GM10266 (cell line): ENCODE data around the gene ATP11C.
"Not testable (repeated sequence)": the region's sequence is repeated elsewhere in the genome, so short reads cannot be mapped to it uniquely, and the experiment has no call there.

Experiments used
- DNase-seq: peaks from one replicate; pipeline ENCODE4 v3.0.0; 2012; ENCODE audit errors: extremely low spot score
- TF ChIP-seq, protein P1 (sequence below): IDR thresholded peaks from 2 replicates; pipeline ENCODE4 v1.5.1; 2012; ENCODE audit warnings: mild to moderate bottlenecking, low read depth; ENCODE audit not compliant: control insufficient read depth, insufficient read depth; ENCODE audit errors: missing control alignments

Gene ATP11C

DNA sequence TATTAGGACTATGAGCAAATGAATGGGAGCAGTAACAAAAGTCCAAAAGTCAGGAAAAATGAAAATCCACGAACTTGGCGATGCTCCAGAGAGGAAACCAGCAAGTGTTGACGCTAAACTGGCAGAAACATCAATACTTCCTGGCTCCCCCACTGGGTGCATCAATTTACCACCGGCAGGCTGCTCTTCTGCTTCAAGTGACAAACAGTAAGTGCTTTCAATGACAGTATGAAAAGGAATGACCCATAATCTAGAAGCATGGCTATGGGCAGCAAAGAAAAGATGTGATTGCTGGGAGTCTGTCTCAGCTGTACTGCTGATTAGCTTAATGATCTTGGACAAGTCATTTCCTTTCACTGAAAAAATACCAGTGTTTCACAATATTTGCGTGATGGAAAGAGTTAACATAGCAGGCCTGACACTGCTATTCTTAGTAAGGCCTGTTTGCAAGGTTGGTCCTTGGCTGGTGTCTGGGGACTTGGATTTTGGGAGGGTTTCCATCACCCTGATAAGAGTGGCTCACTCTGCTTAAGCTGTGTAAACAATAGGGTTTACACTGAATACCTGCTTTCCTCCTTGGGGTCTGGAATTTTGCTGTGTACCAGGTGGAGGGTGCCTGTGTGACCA, 8.7 kb downstream of the ATP11C start:
- TF ChIP-seq, protein P1, sequence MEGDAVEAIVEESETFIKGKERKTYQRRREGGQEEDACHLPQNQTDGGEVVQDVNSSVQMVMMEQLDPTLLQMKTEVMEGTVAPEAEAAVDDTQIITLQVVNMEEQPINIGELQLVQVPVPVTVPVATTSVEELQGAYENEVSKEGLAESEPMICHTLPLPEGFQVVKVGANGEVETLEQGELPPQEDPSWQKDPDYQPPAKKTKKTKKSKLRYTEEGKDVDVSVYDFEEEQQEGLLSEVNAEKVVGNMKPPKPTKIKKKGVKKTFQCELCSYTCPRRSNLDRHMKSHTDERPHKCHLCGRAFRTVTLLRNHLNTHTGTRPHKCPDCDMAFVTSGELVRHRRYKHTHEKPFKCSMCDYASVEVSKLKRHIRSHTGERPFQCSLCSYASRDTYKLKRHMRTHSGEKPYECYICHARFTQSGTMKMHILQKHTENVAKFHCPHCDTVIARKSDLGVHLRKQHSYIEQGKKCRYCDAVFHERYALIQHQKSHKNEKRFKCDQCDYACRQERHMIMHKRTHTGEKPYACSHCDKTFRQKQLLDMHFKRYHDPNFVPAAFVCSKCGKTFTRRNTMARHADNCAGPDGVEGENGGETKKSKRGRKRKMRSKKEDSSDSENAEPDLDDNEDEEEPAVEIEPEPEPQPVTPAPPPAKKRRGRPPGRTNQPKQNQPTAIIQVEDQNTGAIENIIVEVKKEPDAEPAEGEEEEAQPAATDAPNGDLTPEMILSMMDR: no peak
- DNase-seq: no peak

DNA sequence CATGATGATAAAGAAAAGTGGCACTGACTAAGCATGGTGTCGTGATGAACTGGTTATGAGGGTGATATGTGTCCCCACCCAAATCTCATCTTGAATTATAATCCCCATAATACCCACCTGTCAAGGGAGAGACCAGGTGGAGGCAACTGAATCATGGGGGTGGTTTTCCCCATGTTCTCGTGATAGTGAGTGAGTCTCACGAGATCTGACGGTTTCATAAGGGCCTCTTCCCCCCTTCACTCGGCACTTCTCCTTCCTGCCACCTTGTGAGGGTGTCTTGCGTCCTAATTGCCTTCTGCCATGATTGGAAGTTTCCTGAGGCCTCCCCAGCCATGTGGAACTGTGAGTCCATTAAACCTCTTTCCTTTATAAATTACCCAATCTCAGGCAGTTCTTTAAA, 11.7 kb downstream of the ATP11C start:
- not testable (repeated sequence) for DNase-seq

DNA sequence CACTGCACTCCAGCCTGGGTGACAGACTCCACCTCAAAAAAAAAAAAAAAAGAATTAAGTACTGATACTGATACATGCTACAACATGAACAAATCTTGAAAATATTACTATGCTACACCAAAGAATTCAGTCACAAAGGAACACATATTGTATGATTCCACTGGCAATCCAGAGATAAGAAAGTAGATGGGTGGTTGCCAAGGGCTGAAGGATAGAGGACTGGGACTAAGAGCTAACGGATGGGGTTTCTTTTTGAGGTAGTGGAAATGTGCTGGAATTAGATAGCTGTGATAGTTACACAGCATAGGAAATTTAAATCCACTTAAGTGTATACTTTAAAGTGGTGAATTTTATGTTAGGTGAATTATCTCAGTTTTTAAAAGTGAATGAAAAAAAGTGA, 12.5 kb downstream of the ATP11C start:
- DNase-seq: no peak
- TF ChIP-seq, protein P1: no peak

DNA sequence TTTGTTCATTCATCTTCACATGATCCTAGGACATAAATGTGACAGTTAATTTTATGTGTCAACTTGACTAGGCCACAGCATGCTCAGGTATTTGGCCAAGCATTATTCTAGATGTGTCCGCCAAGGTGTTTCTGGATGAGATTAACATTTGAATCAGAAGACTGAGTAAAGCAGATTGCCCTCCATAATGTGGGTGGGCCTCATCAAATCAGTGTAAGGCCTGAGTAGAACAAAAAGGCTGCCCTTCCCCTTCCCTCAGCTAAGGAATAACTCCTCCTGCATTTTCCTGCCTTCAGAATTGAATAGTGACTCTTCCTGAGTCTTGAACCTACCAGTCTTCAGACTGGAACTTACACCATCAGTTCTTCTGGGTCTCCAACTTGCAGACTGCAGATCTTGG, 18.4 kb downstream of the ATP11C start:
- TF ChIP-seq, protein P1: no peak
- no peak for DNase-seq

DNA sequence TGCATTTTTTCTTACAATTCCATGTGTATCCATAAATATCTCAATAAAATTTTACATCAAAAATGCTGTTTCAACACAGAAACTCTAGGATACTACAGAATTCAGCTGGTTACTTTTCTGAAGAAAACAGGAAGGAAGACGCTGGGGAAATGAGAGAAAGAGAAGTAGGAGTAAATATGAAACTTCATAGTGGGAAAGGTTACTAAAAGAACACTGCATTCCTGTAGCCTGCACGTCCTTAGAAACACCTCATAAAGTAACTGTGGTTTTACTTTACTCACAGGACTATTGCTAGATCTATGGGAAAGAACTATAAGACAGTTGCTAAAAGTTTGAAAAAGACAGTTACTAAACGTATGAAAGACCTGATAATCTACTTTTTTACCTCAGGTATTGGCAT, 23.1 kb downstream of the ATP11C start:
- TF ChIP-seq, protein P1: no peak
- DNase-seq: no peak

DNA sequence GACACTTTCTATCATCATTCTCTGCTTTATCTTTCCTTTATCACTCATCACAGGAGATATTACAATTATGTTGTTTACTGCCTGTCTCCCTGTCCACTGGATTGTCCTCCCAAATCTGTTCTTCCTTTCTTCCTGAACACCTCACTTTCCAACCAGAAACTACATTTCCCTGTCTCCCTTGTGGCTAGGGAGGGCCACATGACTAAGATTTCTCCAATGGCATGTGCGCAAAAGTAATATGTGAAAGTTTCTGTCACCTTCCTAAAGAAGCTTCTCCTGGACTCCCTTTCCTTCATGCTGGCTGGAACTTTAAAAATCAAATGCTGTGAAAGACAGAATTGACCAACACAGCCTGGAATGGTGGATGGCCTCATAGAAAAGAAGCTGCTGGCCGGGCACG, 25.8 kb downstream of the ATP11C start:
- no peak for DNase-seq
- TF ChIP-seq, protein P1: no peak

DNA sequence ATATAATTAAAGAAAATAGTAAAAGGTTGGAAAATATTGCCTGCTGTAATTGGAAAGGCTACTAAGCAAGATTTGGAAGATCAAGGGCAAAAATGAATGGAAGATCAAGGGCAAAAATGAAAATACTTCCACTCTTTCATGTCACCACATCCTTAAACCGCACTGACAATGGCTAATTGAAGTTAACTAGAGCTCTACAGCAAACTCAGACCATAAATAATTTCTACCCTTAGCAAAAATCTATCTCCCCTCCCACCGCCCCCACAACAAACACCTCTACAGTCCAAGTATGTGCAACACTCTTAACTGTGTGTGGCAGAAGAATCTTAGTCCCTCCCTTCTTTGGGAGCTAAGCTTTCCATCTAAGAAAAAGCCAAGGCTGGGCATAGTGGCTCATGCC, 27.1 kb downstream of the ATP11C start:
- TF ChIP-seq, protein P1: no peak
- no peak for DNase-seq

DNA sequence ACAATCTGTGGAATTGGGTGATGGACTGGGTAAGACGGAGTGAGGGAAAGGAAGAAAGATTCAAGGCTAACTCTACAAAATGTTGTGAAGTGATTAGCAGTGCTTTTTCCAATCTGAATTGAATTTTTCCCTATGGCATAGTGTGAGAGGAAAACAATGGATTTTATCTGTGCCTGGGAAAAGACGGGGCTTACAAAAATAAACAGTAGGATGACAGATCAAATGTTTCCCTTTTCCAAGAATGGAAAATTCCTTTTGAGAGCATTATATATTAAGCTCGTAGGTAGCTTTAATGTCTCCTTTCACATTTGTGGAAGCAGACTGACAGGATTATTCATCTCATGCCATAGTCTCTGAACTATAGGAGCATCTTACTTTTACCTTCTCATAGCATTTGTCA, 27.8 kb downstream of the ATP11C start:
- no peak for DNase-seq
- TF ChIP-seq, protein P1: no peak
